Measurements from ENCODE around the gene C19orf73.

- TF ChIP-seq POLR2A (IDR thresholded peaks at IDR 0.05), result no peak
- no peak for TF ChIP-seq CTCF (IDR thresholded peaks at IDR 0.05)
These were observed 34.5 kb downstream of the C19orf73 start for GRCh38 chr19:49084206-49085019.
